Heart left ventricle (tissue), 16 donors: ENCODE results near the gene ZFYVE21. TPM values are rescaled to one million over a fixed set of nuclear protein-coding genes. Genes with fewer than 3 reads are reported as not detected.

Experiments used
- ATAC-seq, 4 donors: fragments of 200-7000 bp; cut with Tn5 transposase; one replicate each; pipeline ENCODE4 v1.9.1; 2020 to 2022; ENCODE audit warnings: moderate library complexity in 4 of 4, mild to moderate bottlenecking in 3 of 4, moderate number of reproducible peaks in 1 of 4
- DNase-seq, 5 donors: peaks; one replicate each; pipeline ENCODE4 v3.0.0-alpha.2; 2020
- H3K27ac ChIP-seq, 12 donors: fragments of 200-600 bp; sonication (generic) in 4 of 12; one replicate each; pipeline versions ENCODE4 v1.5.0 to v1.8.0; 2016 to 2022; ENCODE audit warnings: mild to moderate bottlenecking in 2 of 12
- H3K27me3 ChIP-seq, 9 donors: fragments of 200-600 bp; sonication (generic) in 2 of 9; one replicate each; pipeline versions ENCODE4 v1.5.1 to v1.8.0; 2016 to 2022; ENCODE audit warnings: mild to moderate bottlenecking in 3 of 9
- H3K36me3 ChIP-seq, 9 donors: fragments of 200-600 bp; sonication (generic) in 2 of 9; one replicate each; pipeline versions ENCODE4 v1.5.0 to v1.8.0; 2018 to 2022; ENCODE audit warnings: mild to moderate bottlenecking in 2 of 9
- H3K4me1 ChIP-seq, 12 donors: fragments of 200-600 bp; sonication (generic) in 4 of 12; one replicate each; pipeline versions ENCODE4 v1.5.0 to v1.8.0; 2016 to 2022; ENCODE audit warnings: mild to moderate bottlenecking in 3 of 12
- H3K4me3 ChIP-seq, 12 donors: fragments of 200-600 bp; sonication (generic) in 4 of 12; one replicate each; pipeline versions ENCODE4 v1.5.0 to v1.8.0; 2017 to 2022; ENCODE audit warnings: mild to moderate bottlenecking in 9 of 12, moderate library complexity in 4 of 12
- H3K9me3 ChIP-seq, 12 donors: fragments of 200-600 bp; sonication (generic) in 4 of 12; one replicate each; pipeline versions ENCODE4 v1.5.0 to v1.8.0; 2016 to 2022; ENCODE audit warnings: mild to moderate bottlenecking in 1 of 12
- POLR2A ChIP-seq, 2 donors: fragments of 450-650 bp; IDR thresholded peaks; one replicate each; pipeline ENCODE4 v1.6.1; 2017; ENCODE audit warnings: antibody characterized with exemption in 2 of 2, mild to moderate bottlenecking in 2 of 2, moderate library complexity in 2 of 2
- WGBS, 4 donors: extraction: QIAGEN DNeasy Blood & Tissue Kit in 2 of 4; methylation state at CpG; one replicate each; pipeline versions ENCODE4 v1.1.5 to v1.1.7; 2013 to 2018; 5-methylcytosine and 5-hydroxymethylcytosine counted together
- intact Hi-C, 10 donors: fragments of 100-400 bp; cut with DNase I; formaldehyde crosslinking; loops; one replicate each; pipeline versions ENCODE4 v1.11.1 to v1.14.2; 2022
- polyA plus RNA-seq, 2 donors: library from polyadenylated mRNA; stranded (reverse); fragments of 200-250 nt; gene quantifications; one replicate each; pipeline ENCODE4 v1.2.3, GENCODE V29; 2013
- total RNA-seq, 9 donors: library from RNA; depleted of rRNA in 2 of 9; stranded (reverse); fragments of >200 nt in 2 of 9; fragmentation: NEBNext Ultra II Directional in 3 of 9; extraction: Animal tissue kit (Norgen Biotek cat#: 25700) in 3 of 9; gene quantifications; one replicate each; pipeline versions ENCODE4 v1.1.0 to v1.2.4, GENCODE V29; 2016 to 2023
- TF ChIP-seq, protein P1 (sequence below), 12 donors: fragments of 200-600 bp; sonication (generic) in 4 of 12; IDR thresholded peaks; one replicate each; pipeline versions ENCODE4 v1.5.0 to v1.8.0; 2018 to 2022; ENCODE audit warnings: antibody characterized with exemption in 12 of 12, mild to moderate bottlenecking in 5 of 12
- donor health status: ischemic (EF 13 %, LVEDD 7.1; RV severe dilation, severe dysfunction).
- donor health status: healthy with polysubstance abuse.
- donor health status: DM: no; HTN: yes; CAD: no.
- donor health status: DM: no; HTN: no; CAD: no.
- donor health status: ischemic (EF 25% LVEDD 6.9; RV normal size, moderate dysfunction).
- donor health status: ischemic (EF 25% LVEDD 5.7; RV mildly dilated, moderate dysfunction).
- donor health status: healthy.
- donor health status: DM: yes; HTN: yes; CAD: no.
- donor health status: ischemic (EF 35%, LVEDD 5.7; RV mildly dilated, moderate dysfunction).
- donor health status: nonischemic (EF 11% LVEDD 7.7; RV severe dilation, severe dysfunction).
- donor health status: DM: yes; HTN: yes; CAD: no.
- donor health status: PGD.
- donor health status: ischemic (EF 29% LVEDD 5.4; RV normal size, mild dysfunction).
- donor health status: nonischemic (EF 23%, LVEDD 6.1; RV moderate dilation, normal function).

Gene ZFYVE21
- total and polyA plus RNA-seq, 11 donors = 44.1 to 86.1 (median 52.5) TPM

DNA sequence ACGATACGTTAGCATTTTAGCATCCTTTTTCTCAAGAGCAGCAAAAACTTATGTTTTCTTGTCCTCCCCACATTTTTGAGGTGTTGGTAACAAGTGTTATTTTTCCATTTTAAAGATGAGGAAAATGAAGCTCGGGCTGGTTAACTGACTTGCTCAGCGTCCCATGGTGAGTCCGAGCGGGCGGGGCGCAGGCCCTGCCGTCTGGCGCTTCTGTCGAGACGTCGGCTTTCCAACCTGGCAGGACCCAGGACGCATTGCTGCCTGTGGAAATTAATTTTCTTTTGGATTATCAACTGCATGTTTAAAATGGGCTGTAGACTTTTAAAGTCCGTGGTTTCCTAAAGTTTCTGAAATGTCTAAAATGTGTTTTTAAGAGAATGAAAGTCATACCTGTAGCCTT is 30.7 kb upstream of the ZFYVE21 start:
- H3K36me3 ChIP-seq = peaks cover 0 to 99% (median 90%) of the 10 kb centered on the region in 9 donors
- H3K4me1 ChIP-seq = peaks cover 0 to 55% (median 19%) of the 10 kb centered on the region in 12 donors
- WGBS, 4 donors = 79 to 91% (median 86%) methylated on average over 15 of the region's 15 CpGs
- intact Hi-C loops = loop anchor here in 4 of 10 donors (5.0 to 10.0 kb wide), 5 partner anchors 32 to 110 kb away; partner anchors contain the start of genes KLC1 (in 1 of the 4), XRCC3 (in 1 of the 4) and ZFYVE21 (in 1 of the 4)
- no peaks in the 10 kb centered on the region for H3K27me3 ChIP-seq
- ATAC-seq (no peak), DNase-seq (no peak)
- TF ChIP-seq, protein P1, sequence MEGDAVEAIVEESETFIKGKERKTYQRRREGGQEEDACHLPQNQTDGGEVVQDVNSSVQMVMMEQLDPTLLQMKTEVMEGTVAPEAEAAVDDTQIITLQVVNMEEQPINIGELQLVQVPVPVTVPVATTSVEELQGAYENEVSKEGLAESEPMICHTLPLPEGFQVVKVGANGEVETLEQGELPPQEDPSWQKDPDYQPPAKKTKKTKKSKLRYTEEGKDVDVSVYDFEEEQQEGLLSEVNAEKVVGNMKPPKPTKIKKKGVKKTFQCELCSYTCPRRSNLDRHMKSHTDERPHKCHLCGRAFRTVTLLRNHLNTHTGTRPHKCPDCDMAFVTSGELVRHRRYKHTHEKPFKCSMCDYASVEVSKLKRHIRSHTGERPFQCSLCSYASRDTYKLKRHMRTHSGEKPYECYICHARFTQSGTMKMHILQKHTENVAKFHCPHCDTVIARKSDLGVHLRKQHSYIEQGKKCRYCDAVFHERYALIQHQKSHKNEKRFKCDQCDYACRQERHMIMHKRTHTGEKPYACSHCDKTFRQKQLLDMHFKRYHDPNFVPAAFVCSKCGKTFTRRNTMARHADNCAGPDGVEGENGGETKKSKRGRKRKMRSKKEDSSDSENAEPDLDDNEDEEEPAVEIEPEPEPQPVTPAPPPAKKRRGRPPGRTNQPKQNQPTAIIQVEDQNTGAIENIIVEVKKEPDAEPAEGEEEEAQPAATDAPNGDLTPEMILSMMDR (IDR thresholded peaks at IDR 0.05) = no peak
- TF ChIP-seq POLR2A (IDR thresholded peaks at IDR 0.05) = no peak
- no peaks in the 10 kb centered on the region for H3K9me3 ChIP-seq
- H3K4me3 ChIP-seq = no peak overlapping the region
- H3K27ac ChIP-seq = no peak overlapping the region

DNA sequence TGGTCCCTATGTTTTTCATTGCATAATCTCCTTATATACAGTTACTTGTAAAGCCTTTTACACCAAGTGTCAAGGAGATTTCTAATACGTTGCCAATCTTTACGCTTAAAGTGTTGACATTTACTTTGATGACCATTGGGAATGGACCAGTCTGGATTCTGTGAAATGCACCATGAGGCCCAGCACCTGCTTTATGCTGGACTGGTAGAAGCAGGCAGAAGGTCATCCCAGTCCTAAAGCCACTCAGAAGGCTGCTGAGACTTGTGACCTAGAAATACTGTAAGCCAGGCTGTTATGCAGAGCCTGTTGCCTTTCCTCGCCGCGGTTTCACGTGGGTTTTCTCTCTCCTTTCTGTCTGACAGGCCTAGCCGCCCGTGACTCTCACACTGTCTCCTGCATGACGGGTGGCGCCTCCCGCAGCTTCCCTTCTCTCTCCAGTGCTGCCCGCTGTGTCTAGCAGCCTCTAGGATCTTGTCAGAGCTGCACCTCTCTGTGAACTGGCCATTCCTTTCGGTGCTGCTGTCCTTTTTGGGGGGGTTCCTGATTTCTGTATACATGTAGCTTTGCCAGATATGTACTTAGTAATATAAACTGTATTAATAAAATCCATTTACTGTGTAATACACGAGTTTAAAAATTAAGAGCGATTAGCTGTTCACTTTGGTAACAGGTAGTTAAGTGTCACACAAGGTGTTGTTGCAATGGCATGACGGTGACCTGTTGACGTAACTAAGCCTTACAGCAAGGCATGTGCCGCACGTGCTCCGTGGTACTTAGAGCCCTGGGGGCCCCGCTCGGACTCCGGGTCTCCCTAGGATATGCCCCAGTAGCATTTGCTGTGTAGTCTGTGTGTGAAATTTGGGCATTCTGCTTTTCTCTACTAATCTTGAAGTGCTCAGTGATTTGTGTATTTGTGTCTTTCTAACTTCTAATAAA is 30.1 kb upstream of the ZFYVE21 start:
- H3K36me3 ChIP-seq = peaks cover 0 to 99% (median 87%) of the 10 kb centered on the region in 9 donors
- H3K27me3 ChIP-seq = no peaks in the 10 kb centered on the region
- H3K4me3 ChIP-seq = no peak overlapping the region
- TF ChIP-seq POLR2A (IDR thresholded peaks at IDR 0.05) = no peak
- TF ChIP-seq, protein P1 (IDR thresholded peaks at IDR 0.05) = no peak
- DNase-seq = no peak
- H3K27ac ChIP-seq = no peak overlapping the region
- peaks cover 0 to 56% (median 21%) of the 10 kb centered on the region in 12 donors for H3K4me1 ChIP-seq
- intact Hi-C loops = loop anchor here in 4 of 10 donors (5.0 to 10.0 kb wide), 4 partner anchors 38 to 111 kb away; partner anchors contain the start of gene KLC1 (in 1 of the 4)
- ATAC-seq = no peak
- 82 to 86% (median 85%) methylated on average over 23 of the region's 23 CpGs for WGBS, 4 donors
- H3K9me3 ChIP-seq = no peaks in the 10 kb centered on the region

DNA sequence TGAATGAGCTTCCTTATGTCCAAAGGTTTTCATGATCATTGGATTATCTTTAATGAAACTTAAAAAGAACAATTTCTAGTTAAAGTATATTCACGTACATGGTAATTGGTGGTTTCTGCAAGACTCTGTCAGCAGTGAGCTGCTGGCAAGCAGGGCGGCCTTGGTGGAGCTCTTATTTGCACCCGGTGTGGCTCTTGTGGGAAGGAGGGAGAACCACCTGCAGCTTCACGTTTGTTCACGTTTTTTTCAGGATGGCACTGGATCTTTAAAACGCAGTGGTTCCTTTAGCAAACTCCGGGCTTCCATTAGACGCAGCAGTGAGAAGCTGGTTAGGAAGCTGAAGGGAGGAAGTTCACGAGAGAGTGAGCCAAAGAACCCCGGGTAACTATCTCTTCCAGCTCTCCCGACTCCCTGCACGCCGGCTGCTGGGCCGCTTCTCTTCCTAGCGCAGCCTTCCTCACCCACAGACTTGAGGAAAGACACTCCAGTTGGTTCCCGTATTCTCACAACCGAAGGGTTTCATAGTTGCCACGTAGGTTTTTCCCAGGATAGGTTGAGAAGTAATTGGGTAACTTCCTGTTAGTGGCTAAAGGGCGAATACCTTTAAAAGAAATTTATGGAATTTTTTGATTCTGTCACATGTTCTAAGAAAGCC is 28.7 kb upstream of the ZFYVE21 start:
- ATAC-seq (no peak), DNase-seq (no peak)
- peaks cover 0 to 99% (median 86%) of the 10 kb centered on the region in 9 donors for H3K36me3 ChIP-seq
- no peak overlapping the region for H3K27ac ChIP-seq
- 64 to 76% (median 70%) methylated on average over 19 of the region's 19 CpGs for WGBS, 4 donors
- no peak for TF ChIP-seq POLR2A (IDR thresholded peaks at IDR 0.05)
- TF ChIP-seq, protein P1 (IDR thresholded peaks at IDR 0.05) = no peak
- no peak overlapping the region for H3K4me3 ChIP-seq
- H3K27me3 ChIP-seq = no peaks in the 10 kb centered on the region
- H3K9me3 ChIP-seq = no peaks in the 10 kb centered on the region
- intact Hi-C loops = loop anchor here in 4 of 10 donors (5.0 to 10.0 kb wide), 4 partner anchors 40 to 112 kb away; partner anchors contain the start of gene KLC1 (in 1 of the 4)
- H3K4me1 ChIP-seq = peaks cover 0 to 59% (median 21%) of the 10 kb centered on the region in 12 donors
